Measurements from ENCODE around the gene RNF144A. TPM values are rescaled to one million over a fixed set of nuclear protein-coding genes. Genes with fewer than 3 reads are reported as not detected.

Gene RNF144A
- total and polyA plus RNA-seq, 2 of the 13 experiments (the other 11 are each of a cell fraction or from before 2014, with no cell fraction given): 13.9 to 16.5 TPM

- TF ChIP-seq IRF9 (CRISPR knock-in tag; IDR thresholded peaks at IDR 0.05; ENCODE audit: borderline replicate concordance): no peak
- no peak for TF ChIP-seq ATF2 (CRISPR knock-in tag; IDR thresholded peaks at IDR 0.05)
- no peak for TF ChIP-seq MED13 (CRISPR knock-in tag; IDR thresholded peaks at IDR 0.05)
- TF ChIP-seq SATB2 (CRISPR knock-in tag; IDR thresholded peaks at IDR 0.05): peak; percentile 37; the same call in 1 of the 2 replicates
- 0 out of 2 replicates have a peak, but pooled peaks have one; percentile 36 for TF ChIP-seq ZNF83 (CRISPR knock-in tag; IDR thresholded peaks at IDR 0.05; ENCODE audit: borderline replicate concordance)
- no peak for TF ChIP-seq ZNF589 (CRISPR knock-in tag; conservative IDR thresholded peaks at IDR 0.05)
- no peak for TF ChIP-seq GRHL1 (CRISPR knock-in tag; conservative IDR thresholded peaks at IDR 0.05)
- no peak for TF ChIP-seq ATF4 (CRISPR knock-in tag; IDR thresholded peaks at IDR 0.05)
- TF ChIP-seq ZNF780A (CRISPR knock-in tag; IDR thresholded peaks at IDR 0.05): no peak
- no peak for TF ChIP-seq NONO (IDR thresholded peaks at IDR 0.05)
- 0 out of 2 replicates have a peak, but pooled peaks have one; percentile 38 for TF ChIP-seq NONO (CRISPR knock-in tag; conservative IDR thresholded peaks at IDR 0.05)
- no peak for TF ChIP-seq ZNF672 (CRISPR knock-in tag; IDR thresholded peaks at IDR 0.05)
- TF ChIP-seq ZNF225 (CRISPR knock-in tag; IDR thresholded peaks at IDR 0.05): peak; percentile 71; the same call in 1 of the 2 replicates
- 0 out of 2 replicates have a peak, but pooled peaks have one; percentile 46 for TF ChIP-seq ZNF616 (CRISPR knock-in tag; IDR thresholded peaks at IDR 0.05; ENCODE audit: low read depth)
- no peak for TF ChIP-seq RELA (CRISPR knock-in tag; IDR thresholded peaks at IDR 0.05)
- no peak for TF ChIP-seq USF2 (IDR thresholded peaks at IDR 0.05; ENCODE audit: low read depth, low read length)
- TF ChIP-seq USF2 (CRISPR knock-in tag; IDR thresholded peaks at IDR 0.05; ENCODE audit: borderline replicate concordance): no peak
- no peak for TF ChIP-seq TBL1XR1 (IDR thresholded peaks at IDR 0.05; ENCODE audit: borderline replicate concordance, low read length, partially characterized antibody)
- TF ChIP-seq ARNT2 (CRISPR knock-in tag; IDR thresholded peaks at IDR 0.05; ENCODE audit: low read depth): no peak
- no peak for TF ChIP-seq ZNF660 (CRISPR knock-in tag; IDR thresholded peaks at IDR 0.05; ENCODE audit: borderline replicate concordance, low read depth)
- TF ChIP-seq ZNF275 (CRISPR knock-in tag; IDR thresholded peaks at IDR 0.05; ENCODE audit: borderline replicate concordance): no peak
Observed at GRCh38 chr2:6917071-6917760, at the start of gene RNF144A (continued).

All from HepG2 (cell line).